A673 (cell line): Measurements from ENCODE around the gene ZFAND2B.

Source experiments
- EZH2 ChIP-seq: fragments of 200-600 bp; sonication (generic); IDR thresholded peaks from 2 replicates; pipeline ENCODE4 v1.6.1; 2017; ENCODE audit warnings: borderline replicate concordance, low read depth, mild to moderate bottlenecking, mixed read lengths, antibody characterized with exemption, low read length; ENCODE audit not compliant: poor library complexity, severe bottlenecking
- TF ChIP-seq, protein P1 (sequence below): fragments of 300-800, 200-600 bp; sonication (generic); conservative IDR thresholded peaks from 2 replicates; pipeline ENCODE4 v1.5.1; 2017; ENCODE audit warnings: low read depth, mild to moderate bottlenecking, antibody characterized with exemption, low read length, moderate library complexity, mixed read lengths

DNA sequence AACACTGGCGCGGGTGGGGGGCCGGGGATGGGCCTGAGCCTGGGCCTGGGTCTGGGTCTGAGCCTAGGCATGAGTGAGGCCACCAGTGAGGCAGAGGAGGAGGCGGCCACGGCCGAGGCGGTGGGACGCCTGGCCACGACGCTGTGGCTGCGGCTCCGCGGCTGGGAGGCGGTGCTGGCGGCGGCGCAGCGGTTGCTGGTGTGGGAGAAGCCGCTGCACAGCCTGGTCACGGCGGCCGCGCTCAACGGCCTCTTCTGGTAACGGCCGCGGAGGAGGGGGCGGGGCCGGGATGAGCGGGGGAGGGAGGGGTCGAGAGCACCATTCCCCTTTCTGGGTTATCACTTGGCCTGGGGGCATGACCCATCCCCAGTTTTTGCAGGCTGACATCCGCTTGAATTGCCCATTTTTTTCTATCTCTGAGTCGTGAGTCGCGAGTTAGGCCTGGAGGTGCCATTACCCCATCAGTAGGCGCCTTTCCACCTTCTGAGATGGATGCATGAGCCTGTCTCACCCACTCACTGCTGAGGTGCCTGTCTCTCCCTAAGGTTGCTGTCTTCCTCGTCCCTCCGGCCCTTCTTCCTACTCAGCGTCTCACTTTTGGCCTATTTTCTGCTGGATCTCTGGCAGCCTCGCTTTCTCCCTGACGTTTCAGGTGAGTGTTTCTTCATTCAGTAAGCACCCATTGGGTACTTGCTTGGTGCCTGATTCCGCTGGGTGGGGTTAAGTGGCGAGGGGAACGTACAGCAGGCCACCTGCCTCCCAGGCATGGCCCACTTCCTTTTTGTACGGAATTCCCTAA is 28.0 kb upstream of the ZFAND2B start:
- TF ChIP-seq, protein P1, sequence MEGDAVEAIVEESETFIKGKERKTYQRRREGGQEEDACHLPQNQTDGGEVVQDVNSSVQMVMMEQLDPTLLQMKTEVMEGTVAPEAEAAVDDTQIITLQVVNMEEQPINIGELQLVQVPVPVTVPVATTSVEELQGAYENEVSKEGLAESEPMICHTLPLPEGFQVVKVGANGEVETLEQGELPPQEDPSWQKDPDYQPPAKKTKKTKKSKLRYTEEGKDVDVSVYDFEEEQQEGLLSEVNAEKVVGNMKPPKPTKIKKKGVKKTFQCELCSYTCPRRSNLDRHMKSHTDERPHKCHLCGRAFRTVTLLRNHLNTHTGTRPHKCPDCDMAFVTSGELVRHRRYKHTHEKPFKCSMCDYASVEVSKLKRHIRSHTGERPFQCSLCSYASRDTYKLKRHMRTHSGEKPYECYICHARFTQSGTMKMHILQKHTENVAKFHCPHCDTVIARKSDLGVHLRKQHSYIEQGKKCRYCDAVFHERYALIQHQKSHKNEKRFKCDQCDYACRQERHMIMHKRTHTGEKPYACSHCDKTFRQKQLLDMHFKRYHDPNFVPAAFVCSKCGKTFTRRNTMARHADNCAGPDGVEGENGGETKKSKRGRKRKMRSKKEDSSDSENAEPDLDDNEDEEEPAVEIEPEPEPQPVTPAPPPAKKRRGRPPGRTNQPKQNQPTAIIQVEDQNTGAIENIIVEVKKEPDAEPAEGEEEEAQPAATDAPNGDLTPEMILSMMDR = no peak
- no peak for TF ChIP-seq EZH2
